CD4-positive, alpha-beta T cell (primary cell): ENCODE results near the gene PRDM16. TPM values are rescaled to one million over a fixed set of nuclear protein-coding genes. Genes with fewer than 3 reads are reported as not detected.

Experiments
- ATAC-seq: fragments of 200-7000 bp; cut with Tn5 transposase; one replicate; pipeline ENCODE4 v1.10.0; 2022; ENCODE audit warnings: mild to moderate bottlenecking; ENCODE audit not compliant: poor library complexity
- CTCF ChIA-PET: fragments of 350-600 bp; sonication (Branson Sonifier 250); formaldehyde crosslinking; loops from one replicate; lab custom pipeline; 2021; ENCODE audit warnings: antibody characterized with exemption, inconsistent platforms; lab: Charles Lee
- POLR2A ChIA-PET: fragments of 350-600 bp; sonication (Branson Sonifier 250); formaldehyde crosslinking; loops from one replicate; lab custom pipeline; 2021; ENCODE audit warnings: antibody characterized with exemption, inconsistent platforms; lab: Charles Lee
- DNase-seq, 14 experiments: peaks; one replicate each; pipeline ENCODE4 v3.0.0-alpha.2; 2013 to 2020; ENCODE audit warnings: mixed read lengths in 2 of 14
- H3K27ac ChIP-seq, 2 donors: one replicate each; pipeline versions ENCODE4 v1.5.1 to v1.7.0; 2013; ENCODE audit warnings: low read length in 2 of 2, low read depth in 1 of 2, mild to moderate bottlenecking in 1 of 2
- H3K27me3 ChIP-seq, 2 experiments: 1 replicate in 1 of 2; 2 replicates in 1 of 2; pipeline versions ENCODE4 v1.6.1 to v1.7.0; 2013; ENCODE audit warnings: low read length in 2 of 2, control low read depth in 1 of 2, mild to moderate bottlenecking in 1 of 2, moderate library complexity in 1 of 2; ENCODE audit not compliant: insufficient read depth in 2 of 2, control insufficient read depth in 1 of 2
- H3K36me3 ChIP-seq: one replicate; pipeline ENCODE4 v1.6.1; 2013; ENCODE audit warnings: low read length, control low read depth; ENCODE audit not compliant: insufficient read depth
- H3K4me1 ChIP-seq: one replicate; pipeline ENCODE4 v1.6.1; 2013; ENCODE audit warnings: low read length, control low read depth; ENCODE audit not compliant: insufficient read depth
- H3K4me3 ChIP-seq: one replicate; pipeline ENCODE4 v1.5.1; 2013; ENCODE audit warnings: mild to moderate bottlenecking, low read length, moderate library complexity
- H3K9me3 ChIP-seq, 2 experiments: 1 replicate in 1 of 2; 2 replicates in 1 of 2; pipeline versions ENCODE4 v1.6.1 to v1.7.0; 2013; ENCODE audit warnings: low read length in 2 of 2, mild to moderate bottlenecking in 2 of 2, control low read depth in 1 of 2, moderate library complexity in 1 of 2; ENCODE audit not compliant: control insufficient read depth in 1 of 2, insufficient read depth in 1 of 2
- H3K27ac Mint-ChIP-seq: one replicate; pipeline ENCODE4 v1.8.0; 2020; ENCODE audit warnings: mixed read lengths
- H3K27me3 Mint-ChIP-seq: one replicate; pipeline ENCODE4 v1.8.0; 2021; ENCODE audit warnings: mixed read lengths
- H3K36me3 Mint-ChIP-seq: one replicate; pipeline ENCODE4 v1.8.0; 2021; ENCODE audit warnings: low read depth, mixed read lengths
- H3K4me1 Mint-ChIP-seq: one replicate; pipeline ENCODE4 v1.8.0; 2021; ENCODE audit warnings: low read depth, mixed read lengths
- H3K4me3 Mint-ChIP-seq: one replicate; pipeline ENCODE4 v1.8.0; 2020; ENCODE audit warnings: mild to moderate bottlenecking, mixed read lengths
- H3K9me3 Mint-ChIP-seq: one replicate; pipeline ENCODE4 v1.8.0; 2020; ENCODE audit warnings: mixed read lengths
- CTCF ChIP-seq: fragments of 200-600 bp; IDR thresholded peaks from one replicate; pipeline ENCODE4 v1.8.0; 2022; ENCODE audit warnings: antibody characterized with exemption, mild to moderate bottlenecking
- intact Hi-C, 2 experiments: fragments of 100-400 bp; cut with DNase I in 1 of 2; cut with micrococcal nuclease in 1 of 2; formaldehyde crosslinking; loops; one replicate each; pipeline versions ENCODE4 v1.15.1 to v1.9.0; 2023 to 2025; cut with DNase I, micrococcal nuclease
- total RNA-seq, 174 experiments: library from RNA in 2 of 174; stranded (reverse) in 2 of 174; gene quantifications; one replicate each; pipeline ENCODE4 v1.2.3 and lab custom pipeline; 2021 to 2026

The PRDM16 gene
- total RNA-seq, 2 experiments from 2014 or later, result not detected

GRCh38 chr1:3474421-3474820 is 405.4 kb downstream of the PRDM16 start:
- no peaks in the 10 kb centered on the region for H3K36me3 ChIP-seq
- no peak overlapping the region for H3K27ac Mint-ChIP-seq
- ATAC-seq (no peak), DNase-seq (no peak)
- no peaks in the 10 kb centered on the region for H3K9me3 Mint-ChIP-seq
- no peaks in the 10 kb centered on the region for H3K4me1 Mint-ChIP-seq
- no peak overlapping the region for H3K4me3 Mint-ChIP-seq
- H3K36me3 Mint-ChIP-seq, result no peaks in the 10 kb centered on the region
- no peak for TF ChIP-seq CTCF
- no peak overlapping the region for H3K27ac ChIP-seq
- intact Hi-C loops, result no loop called here
- peaks cover 0 to 3% of the 10 kb centered on the region in 2 experiments for H3K27me3 ChIP-seq
- ChIA-PET CTCF (no interaction called here), POLR2A (no interaction called here)
- peaks cover 4% of the 10 kb centered on the region for H3K27me3 Mint-ChIP-seq
- no peak overlapping the region for H3K4me3 ChIP-seq
- peaks cover 0 to 5% of the 10 kb centered on the region in 2 experiments for H3K9me3 ChIP-seq
- H3K4me1 ChIP-seq, result no peaks in the 10 kb centered on the region

GRCh38 chr1:3475839-3476573 is 407.0 kb downstream of the PRDM16 start:
- no peak overlapping the region for H3K4me3 ChIP-seq
- H3K27me3 ChIP-seq, result peaks cover 0 to 3% of the 10 kb centered on the region in 2 experiments
- Mint-ChIP-seq H3K4me1 (no peaks in the 10 kb centered on the region), H3K36me3 (no peaks in the 10 kb centered on the region), H3K27me3 (peaks cover 4% of the 10 kb centered on the region), H3K27ac (no peak overlapping the region), H3K4me3 (no peak overlapping the region), H3K9me3 (no peaks in the 10 kb centered on the region)
- H3K4me1 ChIP-seq, result no peaks in the 10 kb centered on the region
- POLR2A ChIA-PET, result no interaction called here
- H3K9me3 ChIP-seq, result peaks cover 0 to 5% of the 10 kb centered on the region in 2 experiments
- H3K27ac ChIP-seq, result no peak overlapping the region
- CTCF ChIA-PET, result no interaction called here
- ATAC-seq (no peak), DNase-seq (no peak)
- no peak for TF ChIP-seq CTCF
- intact Hi-C loops, result no loop called here
- no peaks in the 10 kb centered on the region for H3K36me3 ChIP-seq

- H3K27ac Mint-ChIP-seq, result no peak overlapping the region
- TF ChIP-seq CTCF, result no peak
- Histone ChIP-seq H3K27ac (no peak overlapping the region), H3K36me3 (no peaks in the 10 kb centered on the region), H3K27me3 (peaks cover 0 to 3% of the 10 kb centered on the region in 2 experiments), H3K4me1 (no peaks in the 10 kb centered on the region), H3K9me3 (peaks cover 0 to 5% of the 10 kb centered on the region in 2 experiments), H3K4me3 (no peak overlapping the region)
- H3K9me3 Mint-ChIP-seq, result no peaks in the 10 kb centered on the region
- no peaks in the 10 kb centered on the region for H3K36me3 Mint-ChIP-seq
- ChIA-PET POLR2A (no interaction called here), CTCF (no interaction called here)
- ATAC-seq, result no peak
- DNase-seq, result no peak
- H3K4me1 Mint-ChIP-seq, result no peaks in the 10 kb centered on the region
- H3K27me3 Mint-ChIP-seq, result peaks cover 4% of the 10 kb centered on the region
- H3K4me3 Mint-ChIP-seq, result no peak overlapping the region
- intact Hi-C loops, result no loop called here
These were observed 407.7 kb downstream of the PRDM16 start for GRCh38 chr1:3476666-3477065.
